Endothelial cell (in vitro differentiated cells): ENCODE measurements around the gene PTPRN2. TPM values are rescaled to one million over a fixed set of nuclear protein-coding genes. Genes with fewer than 3 reads are reported as not detected.
"Not testable (repeated sequence)": the region's sequence is repeated elsewhere in the genome, so short reads cannot be mapped to it uniquely, and the experiment has no call there.

Experiments
- DNase-seq: peaks from one replicate; pipeline ENCODE4 v3.0.0; 2021; ENCODE audit warnings: low spot score
- H3K27ac Mint-ChIP-seq: one replicate; pipeline ENCODE4 v1.8.0; 2021; ENCODE audit warnings: mixed read lengths, inconsistent platforms; ENCODE audit not compliant: unreplicated experiment
- H3K27me3 Mint-ChIP-seq: one replicate; pipeline ENCODE4 v1.8.0; 2021; ENCODE audit warnings: mild to moderate bottlenecking, moderate library complexity, mixed read lengths, inconsistent platforms; ENCODE audit not compliant: unreplicated experiment
- H3K36me3 Mint-ChIP-seq: one replicate; pipeline ENCODE4 v1.8.0; 2021; ENCODE audit warnings: mild to moderate bottlenecking, low read depth, mixed read lengths, inconsistent platforms; ENCODE audit not compliant: unreplicated experiment
- H3K4me1 Mint-ChIP-seq: one replicate; pipeline ENCODE4 v1.8.0; 2021; ENCODE audit warnings: mild to moderate bottlenecking, mixed read lengths, inconsistent platforms; ENCODE audit not compliant: unreplicated experiment
- H3K4me3 Mint-ChIP-seq: one replicate; pipeline ENCODE4 v1.8.0; 2021; ENCODE audit warnings: mild to moderate bottlenecking, mixed read lengths, inconsistent platforms; ENCODE audit not compliant: unreplicated experiment
- H3K9me3 Mint-ChIP-seq: one replicate; pipeline ENCODE4 v1.8.0; 2021; ENCODE audit warnings: mixed read lengths, inconsistent platforms; ENCODE audit not compliant: unreplicated experiment
- total RNA-seq: library from RNA; stranded (reverse); fragmentation: NEBNext Ultra II Directional; extraction: Animal tissue kit (Norgen Biotek cat#: 25700); gene quantifications from one replicate; pipeline ENCODE4 v1.2.1, GENCODE V29; 2021; ENCODE audit not compliant: unreplicated experiment
- TF ChIP-seq, protein P1 (sequence below): fragments of 200-600 bp; sonication (generic); IDR thresholded peaks from one replicate; pipeline ENCODE4 v1.5.0; 2021; ENCODE audit warnings: antibody characterized with exemption; ENCODE audit not compliant: unreplicated experiment

The PTPRN2 gene
- total RNA-seq, 1 donor from 2014 or later: 0.18 TPM

DNA sequence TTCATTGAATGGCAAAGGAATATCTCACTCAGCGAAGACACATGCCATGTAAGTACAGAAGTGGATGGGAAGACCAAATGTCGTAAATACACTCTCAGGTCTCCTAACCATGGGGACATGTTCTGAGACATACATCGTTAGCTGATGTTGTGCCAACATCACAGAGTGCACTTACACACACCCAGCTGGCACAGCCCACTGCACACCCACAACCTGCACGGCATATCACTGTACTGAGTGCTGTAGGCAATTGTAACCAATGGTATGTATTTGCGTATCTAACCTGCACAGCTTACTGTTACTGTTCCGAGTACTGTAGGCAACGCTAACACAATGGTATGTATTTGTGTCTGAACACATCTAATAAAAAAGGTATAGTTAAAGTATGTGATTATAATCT, 550.4 kb downstream of the PTPRN2 start:
- Mint-ChIP-seq H3K9me3 (peaks cover 42% of the 10 kb centered on the region), H3K4me3 (no peak overlapping the region), H3K36me3 (peaks cover 27% of the 10 kb centered on the region), H3K27me3 (peaks cover 8% of the 10 kb centered on the region), H3K27ac (no peak overlapping the region), H3K4me1 (no peaks in the 10 kb centered on the region)
- no peak for DNase-seq
- TF ChIP-seq, protein P1, sequence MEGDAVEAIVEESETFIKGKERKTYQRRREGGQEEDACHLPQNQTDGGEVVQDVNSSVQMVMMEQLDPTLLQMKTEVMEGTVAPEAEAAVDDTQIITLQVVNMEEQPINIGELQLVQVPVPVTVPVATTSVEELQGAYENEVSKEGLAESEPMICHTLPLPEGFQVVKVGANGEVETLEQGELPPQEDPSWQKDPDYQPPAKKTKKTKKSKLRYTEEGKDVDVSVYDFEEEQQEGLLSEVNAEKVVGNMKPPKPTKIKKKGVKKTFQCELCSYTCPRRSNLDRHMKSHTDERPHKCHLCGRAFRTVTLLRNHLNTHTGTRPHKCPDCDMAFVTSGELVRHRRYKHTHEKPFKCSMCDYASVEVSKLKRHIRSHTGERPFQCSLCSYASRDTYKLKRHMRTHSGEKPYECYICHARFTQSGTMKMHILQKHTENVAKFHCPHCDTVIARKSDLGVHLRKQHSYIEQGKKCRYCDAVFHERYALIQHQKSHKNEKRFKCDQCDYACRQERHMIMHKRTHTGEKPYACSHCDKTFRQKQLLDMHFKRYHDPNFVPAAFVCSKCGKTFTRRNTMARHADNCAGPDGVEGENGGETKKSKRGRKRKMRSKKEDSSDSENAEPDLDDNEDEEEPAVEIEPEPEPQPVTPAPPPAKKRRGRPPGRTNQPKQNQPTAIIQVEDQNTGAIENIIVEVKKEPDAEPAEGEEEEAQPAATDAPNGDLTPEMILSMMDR: no peak

DNA sequence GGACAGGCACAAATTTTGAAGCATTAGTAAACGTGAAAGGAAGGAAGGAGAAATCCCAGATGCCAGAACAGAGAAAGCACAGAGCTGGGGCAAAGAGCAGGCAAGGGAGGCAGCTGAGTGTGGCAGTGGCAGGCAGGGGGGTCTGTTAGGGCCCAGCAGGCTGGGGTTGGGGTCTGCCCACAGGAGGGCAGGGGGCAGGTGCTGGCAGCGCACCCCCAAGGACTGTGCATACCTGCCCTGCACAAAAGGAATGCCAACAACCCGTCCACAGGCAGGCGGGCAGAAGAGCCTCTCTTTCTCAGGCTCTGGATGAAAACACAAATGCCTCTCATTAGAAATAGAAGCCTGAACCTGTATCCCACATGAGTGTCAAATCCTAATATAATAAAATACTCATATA, 552.3 kb downstream of the PTPRN2 start:
- H3K36me3 Mint-ChIP-seq: peaks cover 29% of the 10 kb centered on the region
- TF ChIP-seq, protein P1: no peak

DNA sequence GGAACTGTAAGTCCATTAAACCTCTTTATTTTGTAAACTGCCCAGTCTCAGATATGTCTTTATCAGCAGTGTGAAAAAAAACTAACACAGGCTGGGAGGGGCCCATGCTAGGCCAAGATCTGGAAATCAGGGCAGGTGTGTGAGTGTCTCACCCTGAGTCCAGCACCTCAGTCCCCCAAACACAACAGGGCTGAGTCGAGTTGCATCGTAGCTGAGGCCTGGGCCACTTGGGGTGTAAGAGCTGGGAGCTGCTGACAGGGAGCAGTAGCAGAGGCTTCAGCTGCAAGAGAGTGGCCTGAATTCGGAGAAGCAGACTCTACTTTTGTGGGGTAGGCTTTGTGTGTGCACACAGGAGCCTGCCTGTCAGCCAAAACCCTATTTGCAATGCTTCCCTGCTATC, 553.1 kb downstream of the PTPRN2 start:
- H3K36me3 Mint-ChIP-seq: peaks cover 33% of the 10 kb centered on the region

More for the DNA sequence above, 552.3 kb downstream of the PTPRN2 start:
- peaks cover 42% of the 10 kb centered on the region for H3K9me3 Mint-ChIP-seq
- DNase-seq: no peak
- H3K27me3 Mint-ChIP-seq: peaks cover 8% of the 10 kb centered on the region
- no peak overlapping the region for H3K27ac Mint-ChIP-seq
- H3K4me1 Mint-ChIP-seq: no peaks in the 10 kb centered on the region
- H3K4me3 Mint-ChIP-seq: no peak overlapping the region

DNA sequence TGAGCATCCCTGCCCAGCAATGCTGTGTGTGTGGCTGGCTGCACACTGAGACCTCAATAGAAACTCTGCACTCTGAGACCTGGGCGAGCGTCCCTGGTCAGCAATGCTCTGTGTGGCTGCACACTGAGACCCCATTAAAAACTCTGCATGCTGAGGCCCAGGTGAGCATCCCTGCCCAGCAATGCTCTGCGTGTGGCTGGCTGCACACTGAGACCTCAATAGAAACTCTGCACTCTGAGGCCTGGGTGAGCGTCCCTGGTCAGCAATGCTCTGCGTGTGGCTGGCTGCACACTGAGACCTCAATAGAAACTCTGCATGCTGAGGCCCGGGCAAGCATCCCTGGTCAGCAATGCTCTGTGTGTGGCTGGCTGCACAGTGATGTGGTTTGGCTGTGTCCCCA, 553.7 kb downstream of the PTPRN2 start:
- not testable (repeated sequence) for H3K4me3 Mint-ChIP-seq, H3K27ac Mint-ChIP-seq, H3K4me1 Mint-ChIP-seq, DNase-seq
- peaks cover 38% of the 10 kb centered on the region for H3K36me3 Mint-ChIP-seq
- peaks cover 12% of the 10 kb centered on the region for H3K27me3 Mint-ChIP-seq
- H3K9me3 Mint-ChIP-seq: peaks cover 52% of the 10 kb centered on the region

More for the DNA sequence above, 553.1 kb downstream of the PTPRN2 start:
- DNase-seq: no peak
- H3K27me3 Mint-ChIP-seq: peaks cover 10% of the 10 kb centered on the region
- TF ChIP-seq, protein P1: no peak
- H3K9me3 Mint-ChIP-seq: peaks cover 46% of the 10 kb centered on the region
- H3K4me1 Mint-ChIP-seq: no peaks in the 10 kb centered on the region
- no peak overlapping the region for H3K27ac Mint-ChIP-seq
- H3K4me3 Mint-ChIP-seq: no peak overlapping the region

DNA sequence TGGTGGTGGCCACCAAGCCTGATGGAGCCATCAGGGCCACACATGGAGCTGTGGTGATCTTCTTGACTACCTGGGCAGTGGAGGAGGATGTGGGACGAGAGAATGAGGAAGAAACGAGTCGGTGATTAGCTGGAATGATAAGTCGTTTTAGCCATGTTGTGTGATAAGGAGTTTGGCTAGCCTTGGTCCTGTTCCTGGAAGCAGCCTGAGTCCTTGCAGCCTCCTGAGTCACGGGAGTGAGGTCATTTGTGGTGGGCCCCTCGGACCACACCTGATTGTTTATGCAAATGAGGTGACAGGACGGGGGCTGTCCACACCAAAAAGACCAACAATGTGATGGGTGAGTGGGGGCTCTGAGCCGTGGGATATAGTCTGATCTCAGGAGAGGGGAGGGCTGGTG, 554.4 kb downstream of the PTPRN2 start:
- peaks cover 54% of the 10 kb centered on the region for H3K9me3 Mint-ChIP-seq
- H3K4me1 Mint-ChIP-seq: no peaks in the 10 kb centered on the region
- H3K27me3 Mint-ChIP-seq: peaks cover 12% of the 10 kb centered on the region
- peaks cover 38% of the 10 kb centered on the region for H3K36me3 Mint-ChIP-seq
- TF ChIP-seq, protein P1: no peak
- H3K27ac Mint-ChIP-seq: no peak overlapping the region
- no peak overlapping the region for H3K4me3 Mint-ChIP-seq
- no peak for DNase-seq
